Astrocyte (in vitro differentiated cells and primary cell): Measurements from ENCODE around the gene RPS25.

Experiments
- EZH2 ChIP-seq: IDR thresholded peaks from 2 replicates; pipeline ENCODE4 v1.6.1; 2012; ENCODE audit warnings: mild to moderate bottlenecking, low read length, inconsistent platforms; ENCODE audit not compliant: insufficient read depth
- TF ChIP-seq, protein P1 (sequence below): IDR thresholded peaks from 2 replicates; pipeline ENCODE4 v1.5.1; 2011; ENCODE audit warnings: low read depth, mild to moderate bottlenecking, inconsistent platforms, low read length, moderate library complexity; ENCODE audit not compliant: insufficient read depth

DNA sequence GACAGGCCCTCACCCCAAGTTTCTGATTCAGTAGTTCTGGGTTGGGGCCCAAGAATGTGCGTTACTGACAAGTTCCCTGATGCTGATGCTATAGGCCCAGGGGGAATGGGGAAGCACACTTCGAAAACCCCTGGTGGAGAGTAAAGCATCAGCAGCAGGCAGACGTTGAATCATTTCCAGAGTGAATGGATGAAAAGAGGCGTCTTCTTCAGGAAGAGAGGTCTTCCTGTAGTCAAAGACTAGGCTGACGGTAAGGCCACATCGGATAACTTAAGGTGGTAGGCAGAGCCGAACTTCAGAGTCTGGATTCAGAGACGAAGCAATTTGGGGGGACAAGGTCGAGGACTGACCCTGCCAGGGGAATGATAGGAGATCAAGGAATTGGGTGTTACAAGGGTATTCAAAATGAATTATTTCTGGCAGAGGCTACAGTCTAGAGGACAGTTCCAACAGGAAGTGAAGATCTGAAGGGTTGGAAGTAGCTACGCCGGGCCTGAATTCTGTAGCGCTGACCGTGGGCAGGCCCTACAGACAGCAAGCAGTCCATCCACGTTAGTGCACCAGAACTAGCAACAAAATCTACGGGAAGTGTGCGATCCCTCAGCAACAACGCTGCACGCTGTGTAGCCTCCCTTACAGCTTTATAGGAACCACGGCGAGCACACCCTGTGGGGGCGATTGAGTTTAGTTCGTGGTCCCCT is 21.1 kb downstream of the RPS25 start:
- TF ChIP-seq, protein P1, sequence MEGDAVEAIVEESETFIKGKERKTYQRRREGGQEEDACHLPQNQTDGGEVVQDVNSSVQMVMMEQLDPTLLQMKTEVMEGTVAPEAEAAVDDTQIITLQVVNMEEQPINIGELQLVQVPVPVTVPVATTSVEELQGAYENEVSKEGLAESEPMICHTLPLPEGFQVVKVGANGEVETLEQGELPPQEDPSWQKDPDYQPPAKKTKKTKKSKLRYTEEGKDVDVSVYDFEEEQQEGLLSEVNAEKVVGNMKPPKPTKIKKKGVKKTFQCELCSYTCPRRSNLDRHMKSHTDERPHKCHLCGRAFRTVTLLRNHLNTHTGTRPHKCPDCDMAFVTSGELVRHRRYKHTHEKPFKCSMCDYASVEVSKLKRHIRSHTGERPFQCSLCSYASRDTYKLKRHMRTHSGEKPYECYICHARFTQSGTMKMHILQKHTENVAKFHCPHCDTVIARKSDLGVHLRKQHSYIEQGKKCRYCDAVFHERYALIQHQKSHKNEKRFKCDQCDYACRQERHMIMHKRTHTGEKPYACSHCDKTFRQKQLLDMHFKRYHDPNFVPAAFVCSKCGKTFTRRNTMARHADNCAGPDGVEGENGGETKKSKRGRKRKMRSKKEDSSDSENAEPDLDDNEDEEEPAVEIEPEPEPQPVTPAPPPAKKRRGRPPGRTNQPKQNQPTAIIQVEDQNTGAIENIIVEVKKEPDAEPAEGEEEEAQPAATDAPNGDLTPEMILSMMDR = peak; percentile 25
- TF ChIP-seq EZH2 = no peak
